Transverse colon (tissue), 4 donors: ENCODE measurements around the gene MDP1.

Experiments
- POLR2A ChIP-seq: fragments of 450-650 bp; IDR thresholded peaks from one replicate; pipeline ENCODE4 v1.6.1; 2016; ENCODE audit warnings: antibody characterized with exemption, mild to moderate bottlenecking, moderate library complexity
- POLR2AphosphoS5 ChIP-seq, 3 donors: sonication (generic); formaldehyde crosslinking; IDR thresholded peaks; one replicate each; pipeline ENCODE4 v1.6.1; 2016; ENCODE audit warnings: antibody characterized with exemption in 3 of 3
- TF ChIP-seq, protein P1 (sequence below), 5 experiments: fragments of 200-600 bp in 3 of 5; fragments of 450-650 bp in 2 of 5; sonication (generic) in 3 of 5; IDR thresholded peaks; 1 replicate in 2 of 5; 2 replicates in 3 of 5; pipeline ENCODE4 v1.5.1; 2016 to 2017; ENCODE audit warnings: antibody characterized with exemption in 5 of 5, inconsistent platforms in 3 of 5, mild to moderate bottlenecking in 2 of 5, moderate library complexity in 1 of 5

- TF ChIP-seq, protein P1, sequence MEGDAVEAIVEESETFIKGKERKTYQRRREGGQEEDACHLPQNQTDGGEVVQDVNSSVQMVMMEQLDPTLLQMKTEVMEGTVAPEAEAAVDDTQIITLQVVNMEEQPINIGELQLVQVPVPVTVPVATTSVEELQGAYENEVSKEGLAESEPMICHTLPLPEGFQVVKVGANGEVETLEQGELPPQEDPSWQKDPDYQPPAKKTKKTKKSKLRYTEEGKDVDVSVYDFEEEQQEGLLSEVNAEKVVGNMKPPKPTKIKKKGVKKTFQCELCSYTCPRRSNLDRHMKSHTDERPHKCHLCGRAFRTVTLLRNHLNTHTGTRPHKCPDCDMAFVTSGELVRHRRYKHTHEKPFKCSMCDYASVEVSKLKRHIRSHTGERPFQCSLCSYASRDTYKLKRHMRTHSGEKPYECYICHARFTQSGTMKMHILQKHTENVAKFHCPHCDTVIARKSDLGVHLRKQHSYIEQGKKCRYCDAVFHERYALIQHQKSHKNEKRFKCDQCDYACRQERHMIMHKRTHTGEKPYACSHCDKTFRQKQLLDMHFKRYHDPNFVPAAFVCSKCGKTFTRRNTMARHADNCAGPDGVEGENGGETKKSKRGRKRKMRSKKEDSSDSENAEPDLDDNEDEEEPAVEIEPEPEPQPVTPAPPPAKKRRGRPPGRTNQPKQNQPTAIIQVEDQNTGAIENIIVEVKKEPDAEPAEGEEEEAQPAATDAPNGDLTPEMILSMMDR (IDR thresholded peaks at IDR 0.05) = no peak
- TF ChIP-seq POLR2A = no peak
- no peak for TF ChIP-seq POLR2AphosphoS5 (IDR thresholded peaks at IDR 0.05)
Observed at GRCh38 chr14:24260026-24260779, 44.3 kb upstream of the MDP1 start.
